HG03139 (cell line): Measurements from ENCODE around the gene TVP23A.
"Not testable (repeated sequence)": the region's sequence is repeated elsewhere in the genome, so short reads cannot be mapped to it uniquely, and the experiment has no call there.

Experiments used
- ATAC-seq: cut with Tn5 transposase; IDR thresholded peaks from one replicate; pipeline ENCODE4 v1.9.1; 2021; ENCODE audit not compliant: unreplicated experiment

Gene TVP23A

DNA sequence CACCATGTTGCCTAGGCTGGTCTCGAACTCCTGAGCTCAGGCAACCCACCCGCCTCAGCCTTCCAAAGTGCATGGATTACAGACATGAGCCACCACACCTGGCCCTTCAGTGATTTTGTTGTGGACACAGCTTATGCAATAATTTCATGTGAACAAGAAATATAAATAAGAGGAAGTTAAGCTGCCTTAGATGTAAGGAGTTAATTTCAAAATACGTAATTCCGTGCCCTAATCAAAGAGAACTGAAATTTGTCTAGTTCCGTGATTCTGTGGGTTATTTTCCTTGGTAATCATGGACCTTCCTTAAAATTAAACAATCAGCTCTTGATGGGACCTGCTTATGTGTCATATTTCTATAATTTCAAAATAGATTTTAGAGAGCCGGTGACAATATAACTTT is 11.9 kb downstream of the TVP23A start:
- no peak for ATAC-seq

DNA sequence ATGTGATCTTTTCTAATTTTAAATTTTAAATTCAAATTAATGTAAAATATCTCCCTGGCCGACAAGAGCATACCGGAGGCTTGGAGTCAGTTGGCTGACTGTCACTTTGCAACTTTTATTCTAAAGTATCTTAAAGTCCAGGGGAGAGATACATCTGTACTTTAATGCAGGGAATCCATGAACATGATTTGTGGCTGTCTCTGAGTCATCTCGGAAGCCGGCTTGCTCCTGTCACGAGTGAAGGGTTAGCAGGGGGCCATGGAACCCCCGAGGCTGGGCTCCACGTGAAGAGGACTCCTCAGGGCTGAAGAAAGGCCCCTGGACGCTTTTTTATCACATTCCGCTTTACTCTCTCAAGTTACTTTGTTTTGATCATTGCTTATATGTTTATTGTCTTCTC is 13.3 kb downstream of the TVP23A start:
- ATAC-seq = no peak

DNA sequence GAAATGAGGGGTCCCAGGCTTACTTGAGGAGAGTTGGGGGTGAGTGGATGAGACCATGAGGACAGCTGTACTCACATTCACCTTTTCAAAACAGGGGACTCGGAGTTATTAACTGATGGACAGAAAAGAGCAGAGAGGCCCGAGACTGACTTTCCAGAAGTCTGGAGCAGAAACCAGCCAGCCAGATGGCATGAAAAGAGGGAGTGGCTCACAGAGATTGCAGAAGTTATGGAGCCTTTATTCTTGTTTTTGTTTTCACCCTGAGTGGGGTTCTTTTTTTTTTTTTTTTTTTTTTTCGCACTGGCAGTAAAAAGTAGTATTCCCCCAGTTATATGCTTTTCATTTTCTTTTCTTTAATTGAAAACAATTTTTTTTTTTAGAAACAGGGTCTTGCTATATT is 18.9 kb downstream of the TVP23A start:
- no peak for ATAC-seq

DNA sequence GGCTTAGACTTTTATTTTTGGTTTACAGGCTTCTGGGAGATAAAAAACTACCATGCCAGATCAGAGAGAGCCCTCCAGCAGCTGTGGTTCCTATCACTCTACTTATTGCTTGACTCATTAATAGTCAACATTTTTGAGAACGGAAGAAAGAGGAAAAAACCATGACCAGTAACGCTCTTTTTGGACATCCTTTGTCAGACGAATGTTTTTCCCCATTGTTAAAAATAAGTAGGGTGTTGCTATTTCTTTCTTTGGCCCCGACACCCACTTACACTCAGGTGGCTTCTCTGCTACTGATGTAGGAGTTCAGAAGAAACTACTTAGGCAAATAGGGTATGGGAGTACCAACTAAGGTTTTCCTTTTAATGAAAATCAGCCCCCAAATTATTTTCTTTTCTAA is 27.5 kb downstream of the TVP23A start:
- ATAC-seq = no peak

DNA sequence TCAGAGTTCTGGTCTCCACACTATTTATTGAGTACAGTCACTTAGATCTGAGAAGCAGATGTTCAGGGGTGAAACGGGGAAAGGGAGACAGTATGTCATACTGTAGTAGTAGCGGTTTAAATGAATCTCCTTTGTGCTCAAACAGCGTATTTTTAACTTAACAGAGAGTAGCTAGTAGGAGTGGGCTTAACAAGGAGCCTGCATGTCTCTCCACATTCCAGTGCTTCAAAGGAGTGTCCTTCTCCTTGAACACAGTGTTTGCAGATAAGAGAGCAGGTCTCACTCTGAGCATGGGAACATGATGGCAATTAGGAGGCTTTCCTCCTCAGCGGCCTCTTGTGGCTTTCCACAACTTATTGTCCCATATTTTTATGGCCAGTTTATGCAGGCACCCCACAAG is 30.0 kb downstream of the TVP23A start:
- ATAC-seq = not testable (repeated sequence)

DNA sequence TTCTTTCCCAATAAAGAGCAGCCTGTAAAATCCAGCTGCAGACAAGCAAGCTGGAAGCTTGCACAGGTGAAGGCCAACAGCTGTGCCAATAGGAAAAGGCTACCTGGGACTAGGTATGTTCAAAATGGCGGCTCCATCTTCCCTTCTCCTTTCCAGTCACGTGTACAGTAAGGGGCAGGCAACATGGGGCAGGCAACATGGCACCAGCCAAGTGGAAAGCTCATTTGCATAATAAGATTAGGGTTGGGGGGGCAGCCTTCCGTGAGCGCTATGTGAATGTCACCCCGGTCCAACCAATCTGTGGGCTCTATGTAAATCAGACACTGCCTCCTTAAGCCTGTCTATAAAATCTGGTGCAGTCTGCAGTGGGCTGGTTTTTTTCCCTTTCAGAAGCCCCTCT is 31.3 kb downstream of the TVP23A start:
- ATAC-seq = no peak

DNA sequence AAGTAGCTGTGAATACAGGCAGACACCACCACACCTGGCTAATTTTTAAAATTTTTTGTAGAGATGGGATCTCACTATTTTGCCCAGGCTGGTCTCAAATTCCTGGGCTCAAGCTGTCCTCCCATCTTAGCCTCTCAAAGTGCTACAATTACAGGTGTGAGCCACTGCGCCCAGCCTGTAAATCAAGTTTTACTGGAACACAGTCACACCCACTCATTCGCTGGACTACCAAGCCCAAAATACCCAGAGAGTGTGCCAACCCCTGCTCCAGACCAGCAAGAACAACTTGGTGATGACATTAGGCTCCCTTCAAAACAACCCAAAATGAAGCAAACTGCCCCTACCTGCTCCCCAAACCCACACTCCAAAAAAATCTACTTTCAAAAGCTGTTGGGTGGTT is 36.0 kb downstream of the TVP23A start:
- ATAC-seq = no peak

DNA sequence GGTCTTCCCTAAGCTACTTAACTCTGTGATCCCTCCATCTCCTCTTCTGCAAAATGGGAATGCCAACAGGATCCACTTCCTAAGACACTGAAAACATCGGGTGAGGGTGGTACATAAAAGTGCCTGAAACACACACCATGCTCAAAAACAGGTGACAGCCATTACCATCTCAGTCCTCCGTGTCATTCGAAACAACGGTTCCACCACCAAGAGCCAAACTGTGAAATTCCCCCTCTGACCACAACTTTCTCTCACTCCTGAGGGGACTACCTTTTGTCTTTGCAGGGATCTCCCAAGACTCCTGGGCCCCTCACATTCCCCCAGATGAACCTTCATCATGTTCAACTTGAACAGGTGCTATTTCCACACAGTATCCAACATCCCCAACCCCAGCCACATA is 38.0 kb downstream of the TVP23A start:
- no peak for ATAC-seq

DNA sequence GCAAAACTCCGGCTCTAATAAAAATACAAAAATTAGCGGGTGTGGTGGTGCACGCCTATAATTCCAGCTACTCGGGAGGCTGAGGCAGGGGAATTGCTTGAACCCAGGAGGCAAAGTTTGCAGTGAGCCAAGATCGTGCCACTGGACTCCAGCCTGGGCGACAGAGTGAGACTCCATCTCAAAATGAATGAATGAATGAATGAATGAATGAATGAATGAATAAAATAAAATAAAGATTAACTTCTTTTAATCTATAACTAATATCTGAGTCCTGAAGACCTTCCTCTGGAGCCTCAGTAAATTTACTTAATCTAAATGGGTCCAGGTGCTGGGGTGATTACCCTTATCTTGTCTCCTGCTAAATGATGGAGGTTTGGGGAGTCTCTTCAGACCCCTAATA is 38.7 kb downstream of the TVP23A start:
- ATAC-seq = not testable (repeated sequence)

DNA sequence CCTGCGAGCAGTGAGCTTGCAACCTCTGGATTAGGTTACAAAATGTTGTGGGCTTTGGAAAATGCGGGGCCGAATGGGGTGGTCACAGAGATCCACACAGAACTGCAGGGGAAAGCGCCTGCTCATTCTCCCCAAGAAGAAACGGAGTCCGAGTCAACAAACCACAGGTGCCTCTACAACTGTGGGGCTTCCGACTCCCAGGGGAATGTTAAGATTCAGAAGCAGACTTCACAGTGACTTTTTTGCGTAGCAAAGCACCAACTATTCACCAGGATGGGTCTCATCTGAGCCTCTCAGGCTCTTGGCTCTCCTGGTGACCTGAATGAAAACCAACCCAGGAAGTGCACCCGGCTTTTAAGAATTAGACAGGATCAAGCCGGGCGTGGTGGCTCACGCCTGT is 41.2 kb downstream of the TVP23A start:
- no peak for ATAC-seq

DNA sequence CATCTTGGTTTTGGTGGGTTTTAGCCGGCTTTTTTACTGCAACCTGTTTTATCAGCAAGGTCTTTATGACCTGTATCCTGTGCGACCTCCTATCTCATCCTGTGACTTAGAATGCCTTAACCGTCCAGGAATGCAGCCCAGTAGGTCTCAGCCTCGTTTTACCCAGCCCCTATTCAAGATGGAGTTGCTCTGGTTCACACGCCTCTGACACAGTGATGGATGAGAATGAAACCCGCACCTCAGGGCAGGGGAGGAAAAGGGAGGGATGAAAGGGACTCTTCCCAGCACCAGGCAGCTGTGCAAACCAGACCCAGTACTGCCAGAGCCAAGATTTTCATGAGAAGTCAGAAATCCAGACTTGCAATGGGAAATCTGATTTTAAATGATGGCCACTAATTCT is 41.7 kb downstream of the TVP23A start:
- not testable (repeated sequence) for ATAC-seq

DNA sequence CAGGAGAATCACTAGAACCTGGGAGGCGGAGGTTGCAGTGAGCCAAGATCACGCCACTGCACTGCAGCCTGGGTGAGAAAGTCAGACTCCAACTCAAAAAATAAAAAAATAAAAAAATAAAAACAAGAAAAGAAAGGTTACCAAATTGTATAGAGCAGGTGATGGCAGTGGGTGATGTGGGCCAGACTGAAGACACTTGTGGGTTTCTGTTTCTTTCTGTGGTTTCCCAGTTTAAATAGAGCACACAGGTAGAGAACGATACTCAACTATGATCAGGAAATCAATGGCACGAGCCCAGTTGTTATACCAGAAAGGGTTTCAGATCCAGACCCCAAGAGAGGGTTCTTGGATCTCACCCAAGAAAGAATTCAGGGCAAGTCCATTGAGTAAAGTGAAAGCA is 42.3 kb downstream of the TVP23A start:
- peak; percentile 66 for ATAC-seq

DNA sequence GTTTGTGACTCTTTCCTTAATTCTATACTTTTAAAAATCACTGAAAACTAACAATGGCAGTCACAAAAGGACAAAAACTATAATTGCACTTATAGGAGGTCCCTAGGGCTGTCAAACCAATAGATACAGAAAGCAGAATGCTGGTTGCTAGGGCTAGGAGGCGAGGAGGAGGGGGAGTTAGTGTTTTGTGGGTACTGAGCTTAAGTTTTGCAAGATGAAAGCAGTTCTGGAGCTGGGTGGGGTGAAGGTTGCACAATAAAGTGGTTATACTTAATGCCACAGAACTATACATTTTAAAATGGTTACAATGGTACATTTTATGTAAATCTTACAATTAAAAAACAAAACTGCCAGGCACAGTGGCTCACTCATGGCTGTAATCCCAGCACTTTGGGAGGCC is 47.7 kb downstream of the TVP23A start:
- ATAC-seq = no peak

DNA sequence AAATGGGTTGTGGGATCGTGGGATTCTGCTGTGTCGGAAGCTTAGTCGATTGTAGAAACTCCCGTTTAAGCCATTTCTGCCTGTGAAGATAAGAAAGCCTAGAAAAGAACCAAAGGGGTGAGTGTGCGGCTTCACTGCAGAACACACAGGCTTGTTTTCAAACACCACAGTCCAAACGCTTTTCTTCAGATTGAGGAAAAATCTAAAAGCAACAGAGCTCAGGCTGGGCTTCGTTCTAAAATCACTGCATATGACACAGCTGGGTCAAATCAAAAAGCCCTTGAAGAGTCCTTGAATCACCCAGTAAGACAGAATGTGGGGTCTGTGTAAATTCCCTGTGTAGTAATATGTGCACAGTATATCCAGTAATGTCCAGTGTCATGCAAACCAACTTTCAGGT is 49.2 kb downstream of the TVP23A start:
- no peak for ATAC-seq

DNA sequence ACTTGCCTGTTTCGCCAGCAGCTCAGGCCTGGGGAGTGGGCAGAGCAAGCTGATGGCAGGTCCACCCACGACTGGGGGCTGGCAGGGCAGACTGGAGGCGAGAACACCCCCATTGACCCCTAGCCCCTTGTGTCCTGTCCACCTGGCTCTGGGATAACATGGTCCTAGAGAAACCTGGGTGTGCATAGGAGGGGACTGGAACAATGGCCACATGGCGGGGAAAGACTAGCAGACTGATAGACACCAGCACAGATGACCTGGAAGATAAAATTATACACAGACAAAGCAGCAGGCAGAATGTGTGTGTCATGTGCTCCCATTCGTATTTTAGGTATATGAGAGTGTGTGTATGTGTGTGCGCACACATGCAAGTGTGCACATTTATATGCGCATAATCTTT is 51.5 kb downstream of the TVP23A start:
- no peak for ATAC-seq

DNA sequence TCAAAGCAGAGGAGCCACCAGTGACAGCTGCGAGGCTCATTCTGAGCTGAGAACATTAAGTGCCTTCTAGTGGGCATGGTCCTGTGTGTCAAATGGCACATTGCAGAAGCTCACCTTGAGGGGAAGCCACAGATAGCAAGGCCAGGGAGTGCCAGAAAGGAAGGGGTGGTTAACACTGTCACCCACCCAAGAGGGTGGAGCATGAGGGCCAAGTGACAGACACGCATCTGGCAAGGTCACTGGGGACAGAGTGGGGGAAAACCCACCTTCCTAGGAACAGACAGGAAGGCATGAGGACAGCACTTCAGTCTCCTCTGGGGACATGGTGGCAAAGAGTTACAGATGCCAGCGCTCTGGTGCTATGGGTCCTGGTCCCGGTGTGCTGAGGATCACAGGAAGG is 52.8 kb downstream of the TVP23A start:
- ATAC-seq = no peak

DNA sequence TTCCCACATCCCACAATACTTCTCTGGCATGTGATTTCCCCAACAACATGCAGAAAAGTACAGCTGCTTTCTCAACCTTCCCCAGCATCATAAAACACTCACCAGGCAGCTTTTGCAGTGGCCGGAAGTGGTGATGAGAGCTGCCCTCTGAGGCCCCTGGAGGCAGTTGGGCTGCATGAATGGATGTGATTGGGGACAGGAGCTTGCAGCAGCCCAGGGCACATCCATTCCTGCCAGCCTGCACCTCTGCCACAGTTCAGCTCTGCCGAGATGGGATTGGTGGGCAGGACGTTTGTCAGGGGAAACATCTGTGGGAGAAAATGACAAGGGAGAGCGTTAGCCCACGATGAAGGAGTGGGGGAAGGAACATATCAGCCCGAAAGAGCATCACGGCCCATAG is 55.1 kb downstream of the TVP23A start:
- no peak for ATAC-seq

DNA sequence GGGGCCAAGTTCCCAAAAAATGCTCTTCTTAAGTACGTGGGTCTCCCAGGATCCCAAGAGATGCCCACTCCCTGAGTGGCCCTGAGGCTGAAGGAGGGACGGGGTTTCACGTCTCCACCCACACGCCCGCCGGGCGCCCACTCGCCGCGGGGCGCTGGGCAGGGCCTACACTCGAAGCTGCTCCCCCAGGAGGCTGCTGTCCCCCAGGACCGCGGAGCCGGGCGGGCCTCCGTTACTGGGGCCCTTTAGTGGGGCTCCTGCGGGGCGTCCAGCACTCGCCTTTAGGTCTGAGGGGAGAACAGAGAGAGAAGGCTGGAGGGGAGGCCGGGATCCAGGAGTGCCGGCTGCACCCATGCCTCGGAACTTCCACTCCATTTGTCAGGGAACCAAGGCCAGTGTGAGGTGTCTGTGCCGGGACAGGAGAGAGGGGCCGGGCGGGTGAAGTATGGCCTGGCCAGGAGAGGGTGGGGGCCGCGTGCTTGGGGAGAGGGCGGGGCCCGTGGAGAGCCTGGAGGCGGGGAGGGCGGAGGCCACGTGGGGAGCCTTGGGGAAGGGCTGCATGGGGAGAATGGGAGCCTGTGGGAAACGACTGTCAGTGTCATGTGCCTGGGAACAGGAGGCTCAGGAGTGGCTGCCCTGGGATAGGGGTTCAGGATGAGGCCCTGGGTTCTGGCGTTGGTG is 56.1 kb downstream of the TVP23A start:
- no peak for ATAC-seq

DNA sequence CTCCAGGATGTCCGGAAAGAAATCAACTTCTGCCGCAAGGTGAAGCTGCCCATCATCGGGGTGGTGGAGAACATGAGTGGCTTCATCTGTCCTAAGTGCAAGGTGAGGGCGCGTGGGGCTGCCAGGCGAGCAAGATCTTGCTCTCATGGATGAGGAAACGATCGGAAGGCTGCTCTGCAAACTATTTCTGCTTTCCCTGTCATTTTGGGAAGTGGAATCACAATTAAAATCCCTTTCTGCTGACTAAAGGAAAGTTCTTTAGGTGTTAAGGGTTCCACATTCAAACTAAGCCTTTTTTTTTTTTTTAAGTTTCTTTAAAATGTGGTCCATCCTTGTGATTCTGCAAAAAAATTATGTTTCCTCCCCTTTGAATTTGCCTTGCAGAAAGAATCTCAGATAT is 57.2 kb downstream of the TVP23A start:
- ATAC-seq = no peak

DNA sequence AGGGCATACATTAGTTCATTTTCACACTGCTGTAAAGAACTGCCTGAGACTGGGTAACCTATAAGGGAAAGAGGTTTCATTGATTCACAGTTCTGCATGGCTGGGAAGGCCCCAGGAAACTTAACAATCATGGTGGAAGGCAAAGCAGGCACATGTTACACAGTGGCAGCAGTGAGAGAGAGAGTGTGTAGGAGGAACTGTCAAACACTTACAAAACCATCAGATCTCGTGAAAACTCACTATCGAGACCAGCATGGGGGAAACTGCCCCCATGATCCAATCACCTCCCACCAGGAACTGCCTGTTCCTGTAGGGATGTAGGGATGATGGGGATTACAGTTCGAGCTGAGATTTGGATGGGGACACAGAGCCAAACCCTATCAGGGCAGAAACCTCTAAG is 57.7 kb downstream of the TVP23A start:
- no peak for ATAC-seq

DNA sequence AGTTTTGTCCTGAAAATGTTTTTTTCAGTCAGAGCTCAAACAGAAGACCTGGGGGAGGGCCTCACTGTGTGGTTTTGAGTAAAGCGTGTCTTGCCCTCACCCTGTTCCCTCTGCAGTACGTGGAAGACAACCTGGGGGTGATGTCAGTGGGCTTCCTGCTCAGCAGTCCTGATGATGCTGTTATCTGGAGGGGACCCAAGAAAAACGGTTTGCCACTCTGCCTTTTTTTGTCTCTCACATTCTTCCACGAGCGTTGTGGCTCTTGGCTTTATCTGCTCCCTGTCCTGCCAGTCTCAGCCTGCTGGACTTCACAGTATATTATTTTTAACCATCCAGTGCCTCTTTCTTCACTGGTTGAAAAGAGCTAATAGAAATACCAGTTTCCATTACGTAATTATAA is 62.0 kb downstream of the TVP23A start:
- no peak for ATAC-seq

DNA sequence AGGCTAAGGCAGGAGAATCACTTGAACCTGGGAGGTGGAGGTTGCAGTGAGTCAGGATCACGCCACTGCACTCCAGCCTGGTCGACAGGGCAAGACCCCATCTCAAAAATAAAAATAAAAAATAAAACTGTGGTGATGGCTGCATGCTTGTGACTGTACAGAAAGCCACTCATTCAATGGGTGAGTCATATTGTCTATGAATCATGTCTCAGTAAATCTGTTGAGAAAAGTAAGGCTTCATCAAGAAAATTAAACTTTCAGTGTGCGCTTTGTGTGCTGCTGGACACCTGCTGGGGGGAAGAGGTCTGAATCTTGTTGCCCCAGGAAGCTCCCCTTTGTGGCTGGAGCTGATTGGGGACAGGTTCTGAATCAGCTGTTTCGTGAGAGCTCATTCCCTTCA is 63.7 kb downstream of the TVP23A start:
- ATAC-seq = no peak

DNA sequence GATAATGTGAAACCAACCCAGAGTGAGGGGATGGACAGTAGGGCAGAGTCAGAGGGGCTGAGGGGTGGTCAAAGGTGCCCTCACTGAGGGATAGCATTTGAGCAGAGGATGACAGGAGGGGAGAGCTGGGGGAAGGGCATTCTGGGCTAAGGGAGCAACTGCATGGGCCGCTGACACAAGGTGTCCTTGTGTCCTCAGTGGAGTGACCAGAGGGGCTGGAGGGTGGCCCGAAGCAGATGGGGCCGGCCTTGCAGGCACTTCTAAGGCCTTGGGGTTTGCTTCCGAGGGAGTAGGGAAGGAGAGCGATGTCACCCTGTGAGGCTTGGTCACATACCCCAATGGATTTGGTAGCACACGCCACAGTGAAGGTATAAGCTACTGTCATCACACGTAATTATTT is 64.9 kb downstream of the TVP23A start:
- ATAC-seq = no peak
